Ovary (tissue), 3 donors: Measurements from ENCODE around the gene SBK2.

Experiments used
- CTCF ChIP-seq, 3 donors: fragments of 450-650 bp in 2 of 3; fragments of 200-600 bp in 1 of 3; IDR thresholded peaks; one replicate each; pipeline versions ENCODE4 v1.5.1 to v1.8.0; 2016 to 2022; ENCODE audit warnings: antibody characterized with exemption in 3 of 3, mild to moderate bottlenecking in 1 of 3
- POLR2A ChIP-seq: fragments of 450-650 bp; IDR thresholded peaks from one replicate; pipeline ENCODE4 v1.6.1; 2017; ENCODE audit warnings: antibody characterized with exemption, mild to moderate bottlenecking, moderate library complexity
- donor health status: DM: no; HTN: no; CAD: no.

- TF ChIP-seq CTCF (IDR thresholded peaks at IDR 0.05) (no peak), POLR2A (no peak)
Observed at GRCh38 chr19:55543567-55543966, 6.6 kb upstream of the SBK2 start.
